ENCODE results near the gene TSC2.

GRCh38 chr16:2086106-2086742, 38.4 kb downstream of the TSC2 start:
- TF ChIP-seq CTCF (IDR thresholded peaks at IDR 0.05) (no peak), MAX (CRISPR knock-in tag; IDR thresholded peaks at IDR 0.05) (no peak), NFE2L1 (CRISPR knock-in tag; IDR thresholded peaks at IDR 0.05) (no peak), CREM (CRISPR knock-in tag; IDR thresholded peaks at IDR 0.05) (no peak), USF1 (CRISPR knock-in tag; IDR thresholded peaks at IDR 0.05) (no peak), USF2 (CRISPR knock-in tag; IDR thresholded peaks at IDR 0.05) (no peak), CREB1 (CRISPR knock-in tag; IDR thresholded peaks at IDR 0.05) (no peak), MLX (CRISPR knock-in tag; IDR thresholded peaks at IDR 0.05) (no peak), E2F4 (CRISPR knock-in tag; IDR thresholded peaks at IDR 0.05; ENCODE audit: borderline replicate concordance, low read depth) (no peak), RELA (CRISPR knock-in tag; IDR thresholded peaks at IDR 0.05; ENCODE audit: borderline replicate concordance) (no peak), ARID4B (CRISPR knock-in tag; IDR thresholded peaks at IDR 0.05; ENCODE audit: borderline replicate concordance) (no peak)
